Measurements from ENCODE around the gene IL16.
"Not testable (repeated sequence)": the region's sequence is repeated elsewhere in the genome, so short reads cannot be mapped to it uniquely, and the experiment has no call there.

The IL16 gene

GRCh38 chr15:81329446-81329845 is 132.8 kb downstream of the IL16 start:
- no peak overlapping the region for H3K4me3 ChIP-seq (ENCODE audit: low read depth, low read length)
- no peak for TF ChIP-seq CTCF (IDR thresholded peaks at IDR 0.05; ENCODE audit: insufficient read depth, low read depth, low read length, missing control alignments)
- DNase-seq (ENCODE audit: low read depth), result no peak

GRCh38 chr15:81330366-81331090 is 133.8 kb downstream of the IL16 start:
- no peak for DNase-seq (ENCODE audit: low read depth)
- no peak overlapping the region for H3K4me3 ChIP-seq (ENCODE audit: low read depth, low read length)
- no peak for TF ChIP-seq CTCF (IDR thresholded peaks at IDR 0.05; ENCODE audit: insufficient read depth, low read depth, low read length, missing control alignments)

GRCh38 chr15:81331141-81331540 is 134.5 kb downstream of the IL16 start:
- not testable (repeated sequence) for DNase-seq (ENCODE audit: low read depth)

GRCh38 chr15:81331600-81331999 is 134.9 kb downstream of the IL16 start:
- no peak for DNase-seq (ENCODE audit: low read depth)
- H3K4me3 ChIP-seq (ENCODE audit: low read depth, low read length), result no peak overlapping the region
- TF ChIP-seq CTCF (IDR thresholded peaks at IDR 0.05; ENCODE audit: insufficient read depth, low read depth, low read length, missing control alignments), result no peak

More at GRCh38 chr15:81331141-81331540, 134.5 kb downstream of the IL16 start:
- not testable (repeated sequence) for H3K4me3 ChIP-seq (ENCODE audit: low read depth, low read length)

GRCh38 chr15:81332326-81332725 is 135.6 kb downstream of the IL16 start:
- no peak overlapping the region for H3K4me3 ChIP-seq (ENCODE audit: low read depth, low read length)
- TF ChIP-seq CTCF (IDR thresholded peaks at IDR 0.05; ENCODE audit: insufficient read depth, low read depth, low read length, missing control alignments), result no peak
- no peak for DNase-seq (ENCODE audit: low read depth)

- DNase-seq (ENCODE audit: low read depth), result no peak
- no peak for TF ChIP-seq CTCF (IDR thresholded peaks at IDR 0.05; ENCODE audit: insufficient read depth, low read depth, low read length, missing control alignments)
Measured at GRCh38 chr15:81333363-81333762, 136.7 kb downstream of the IL16 start.

GRCh38 chr15:81334768-81335435 is 138.2 kb downstream of the IL16 start:
- TF ChIP-seq CTCF (IDR thresholded peaks at IDR 0.05; ENCODE audit: insufficient read depth, low read depth, low read length, missing control alignments), result no peak
- DNase-seq (ENCODE audit: low read depth), result no peak
- no peak overlapping the region for H3K4me3 ChIP-seq (ENCODE audit: low read depth, low read length)

More at GRCh38 chr15:81333363-81333762, 136.7 kb downstream of the IL16 start:
- H3K4me3 ChIP-seq (ENCODE audit: low read depth, low read length), result no peak overlapping the region

All from GM12865 (cell line).